ENCODE data around the gene PIK3C2G.
"Not testable (repeated sequence)": the region's sequence is repeated elsewhere in the genome, so short reads cannot be mapped to it uniquely, and the experiment has no call there.

- not testable (repeated sequence) for TF ChIP-seq CTCF (IDR thresholded peaks at IDR 0.05; ENCODE audit: insufficient read depth, low read length); POLR2AphosphoS5 (IDR thresholded peaks at IDR 0.05; ENCODE audit: low read depth); SPI1 (IDR thresholded peaks at IDR 0.05; ENCODE audit: borderline replicate concordance, low read depth)
Measured at GRCh38 chr12:18500736-18501135, 239.4 kb downstream of the PIK3C2G start.

All from HL-60 (cell line).